GM10248 (cell line): Measurements from ENCODE around the gene NANOS2.

Source experiments
- CTCF ChIA-PET: fragments of 300-600 bp; sonication (Branson Sonifier 250); formaldehyde crosslinking; extraction: SDS; loops from one replicate; lab custom pipeline; 2021; ENCODE audit warnings: antibody characterized with exemption; lab: Yijun Ruan, JAX
- POLR2A ChIA-PET: fragments of 350-650 bp; sonication (Branson Sonifier 250); formaldehyde crosslinking; extraction: SDS; loops from one replicate; lab custom pipeline; 2020; ENCODE audit warnings: antibody characterized with exemption; lab: Yijun Ruan, JAX
- DNase-seq: peaks from one replicate; pipeline ENCODE4 v3.0.0; 2012; ENCODE audit errors: extremely low spot score
- CTCF ChIP-seq: IDR thresholded peaks from 2 replicates; pipeline ENCODE4 v1.5.1; 2012; ENCODE audit warnings: mild to moderate bottlenecking, low read depth; ENCODE audit errors: extremely low read depth, missing control alignments, control extremely low read depth

The NANOS2 gene

GRCh38 chr19:45940515-45940805 is 25.9 kb upstream of the NANOS2 start:
- no peak for TF ChIP-seq CTCF
- ChIA-PET POLR2A (no interaction called here), CTCF (no interaction called here)
- DNase-seq, result no peak

- CTCF ChIA-PET, result interaction anchor here (1.1 kb wide), 1 partner anchor 9 kb away, joined by 4 read pairs; no protein-coding TSS in a partner anchor
- POLR2A ChIA-PET, result no interaction called here
- DNase-seq, result no peak
- no peak for TF ChIP-seq CTCF
Measured at GRCh38 chr19:45939792-45940514, 25.4 kb upstream of the NANOS2 start.

- ChIA-PET POLR2A (no interaction called here), CTCF (interaction anchor here (1.1 kb wide), 1 partner anchor 10 kb away, joined by 4 read pairs; no protein-coding TSS in a partner anchor)
- TF ChIP-seq CTCF, result no peak
- no peak for DNase-seq
Measured at GRCh38 chr19:45938733-45939319, 24.2 kb upstream of the NANOS2 start.

GRCh38 chr19:45935267-45935666 is 20.7 kb upstream of the NANOS2 start:
- POLR2A ChIA-PET, result no interaction called here
- CTCF ChIA-PET, result no interaction called here
- DNase-seq, result no peak
- TF ChIP-seq CTCF, result no peak

- CTCF ChIA-PET, result no interaction called here
- no peak for DNase-seq
- TF ChIP-seq CTCF, result no peak
- POLR2A ChIA-PET, result no interaction called here
Measured at GRCh38 chr19:45934551-45935230, 20.1 kb upstream of the NANOS2 start.

GRCh38 chr19:45933759-45934158 is 19.2 kb upstream of the NANOS2 start:
- ChIA-PET POLR2A (no interaction called here), CTCF (interaction anchor here (0.9 to 1.4 kb wide), 3 partner anchors 30 to 117 kb away, joined by 3 read pairs; no protein-coding TSS in a partner anchor)
- DNase-seq, result no peak
- TF ChIP-seq CTCF, result no peak
